WTC11 (cell line): ENCODE data around the gene EIF2AK2. TPM values are rescaled to one million over a fixed set of nuclear protein-coding genes. Genes with fewer than 3 reads are reported as not detected.

Experiments
- ATAC-seq: fragments of 200-7000 bp; cut with Tn5 transposase; 2 replicates; pipeline ENCODE4 v1.10.0; 2021; ENCODE audit warnings: mild to moderate bottlenecking, moderate library complexity
- CTCF ChIA-PET: fragments of 300-600 bp; sonication (Branson Sonifier 250); formaldehyde crosslinking; loops from one replicate; lab custom pipeline; 2021; ENCODE audit warnings: antibody characterized with exemption; lab: Charles Lee
- POLR2A ChIA-PET: fragments of 350-600 bp; sonication (Branson Sonifier 250); formaldehyde crosslinking; loops from one replicate; lab custom pipeline; 2021; ENCODE audit warnings: antibody characterized with exemption; lab: Charles Lee
- DNase-seq: peaks from one replicate; pipeline ENCODE4 v3.0.0; 2021; ENCODE audit warnings: low spot score
- H3K27ac Mint-ChIP-seq: 2 replicates; pipeline ENCODE4 v1.8.0; 2021; ENCODE audit warnings: mixed read lengths
- H3K27me3 Mint-ChIP-seq: 2 replicates; pipeline ENCODE4 v1.8.0; 2021; ENCODE audit warnings: low read depth, mild to moderate bottlenecking, moderate library complexity, mixed read lengths
- H3K36me3 Mint-ChIP-seq: 2 replicates; pipeline ENCODE4 v1.8.0; 2021; ENCODE audit warnings: mixed read lengths
- H3K4me1 Mint-ChIP-seq: 2 replicates; pipeline ENCODE4 v1.8.0; 2022; ENCODE audit warnings: mixed read lengths
- H3K4me3 Mint-ChIP-seq: 2 replicates; pipeline ENCODE4 v1.8.0; 2021; ENCODE audit warnings: mild to moderate bottlenecking, moderate library complexity, mixed read lengths
- H3K9me3 Mint-ChIP-seq: 2 replicates; pipeline ENCODE4 v1.8.0; 2021; ENCODE audit warnings: mixed read lengths
- ATF6 ChIP-seq: sonication (generic); formaldehyde crosslinking; IDR thresholded peaks from 2 replicates; pipeline ENCODE4 v1.8.1; 2023; ENCODE audit warnings: mild to moderate bottlenecking, missing genetic modification reagents
- CREM ChIP-seq: sonication (generic); formaldehyde crosslinking; IDR thresholded peaks from 2 replicates; pipeline ENCODE4 v1.8.1; 2022; ENCODE audit warnings: mild to moderate bottlenecking, missing genetic modification reagents, moderate library complexity
- E2F1 ChIP-seq: sonication (generic); formaldehyde crosslinking; IDR thresholded peaks from 2 replicates; pipeline ENCODE4 v1.8.0; 2022; ENCODE audit warnings: mild to moderate bottlenecking, missing genetic modification reagents
- ELF4 ChIP-seq: sonication (generic); formaldehyde crosslinking; IDR thresholded peaks from 2 replicates; pipeline ENCODE4 v1.8.1; 2022; ENCODE audit warnings: low read depth, mild to moderate bottlenecking, moderate library complexity, missing genetic modification reagents
- EMX1 ChIP-seq: fragments of 250-450 bp; sonication (Bioruptor Pico); IDR thresholded peaks from 2 replicates; pipeline ENCODE4 v1.8.0; 2021; ENCODE audit warnings: mild to moderate bottlenecking
- ESRRA ChIP-seq: sonication (generic); formaldehyde crosslinking; IDR thresholded peaks from 2 replicates; pipeline ENCODE4 v1.8.1; 2022; ENCODE audit warnings: mild to moderate bottlenecking, missing genetic modification reagents, borderline replicate concordance
- FOXJ3 ChIP-seq: sonication (generic); formaldehyde crosslinking; IDR thresholded peaks from 2 replicates; pipeline ENCODE4 v1.9.0; 2021; ENCODE audit warnings: missing genetic modification reagents, mild to moderate bottlenecking, borderline replicate concordance
- FOXP1 ChIP-seq: sonication (generic); formaldehyde crosslinking; IDR thresholded peaks from 2 replicates; pipeline ENCODE4 v1.8.0; 2022; ENCODE audit warnings: missing genetic modification reagents, mild to moderate bottlenecking, moderate library complexity, borderline replicate concordance
- GRHL2 ChIP-seq: fragments of 250-450 bp; sonication (Bioruptor Pico); IDR thresholded peaks from 2 replicates; pipeline ENCODE4 v1.8.0; 2022; ENCODE audit warnings: mild to moderate bottlenecking, moderate library complexity; ENCODE audit not compliant: insufficient replicate concordance, severe bottlenecking
- HMGXB4 ChIP-seq: sonication (generic); formaldehyde crosslinking; IDR thresholded peaks from 2 replicates; pipeline ENCODE4 v1.8.1; 2023; ENCODE audit warnings: mild to moderate bottlenecking, moderate library complexity, missing genetic modification reagents
- MLX ChIP-seq: sonication (generic); formaldehyde crosslinking; IDR thresholded peaks from 2 replicates; pipeline ENCODE4 v1.8.1; 2023; ENCODE audit warnings: mild to moderate bottlenecking, missing genetic modification reagents, moderate library complexity
- NFATC4 ChIP-seq: fragments of 250-450 bp; sonication (Bioruptor Pico); IDR thresholded peaks from 2 replicates; pipeline ENCODE4 v1.9.0; 2021; ENCODE audit warnings: mild to moderate bottlenecking
- NFYB ChIP-seq: sonication (generic); formaldehyde crosslinking; conservative IDR thresholded peaks from 2 replicates; pipeline ENCODE4 v1.8.0; 2022; ENCODE audit warnings: low read depth, missing genetic modification reagents
- NR1H2 ChIP-seq: sonication (generic); formaldehyde crosslinking; IDR thresholded peaks from 2 replicates; pipeline ENCODE4 v1.9.0; 2021; ENCODE audit warnings: mild to moderate bottlenecking, moderate library complexity, missing genetic modification reagents
- NR3C1 ChIP-seq: sonication (generic); formaldehyde crosslinking; conservative IDR thresholded peaks from 2 replicates; pipeline ENCODE4 v1.8.1; 2023; ENCODE audit warnings: low read depth, mild to moderate bottlenecking, missing genetic modification reagents
- OVOL2 ChIP-seq: fragments of 250-450 bp; sonication (Bioruptor Pico); IDR thresholded peaks from 2 replicates; pipeline ENCODE4 v1.9.0; 2021; ENCODE audit warnings: mild to moderate bottlenecking, borderline replicate concordance
- RELA ChIP-seq: sonication (generic); formaldehyde crosslinking; IDR thresholded peaks from 2 replicates; pipeline ENCODE4 v1.8.1; 2022; ENCODE audit warnings: missing genetic modification reagents, mild to moderate bottlenecking, borderline replicate concordance
- RORB ChIP-seq: fragments of 250-450 bp; sonication (Bioruptor Pico); IDR thresholded peaks from 2 replicates; pipeline ENCODE4 v1.9.0; 2021; ENCODE audit warnings: mild to moderate bottlenecking
- SOX15 ChIP-seq: fragments of 250-450 bp; sonication (Bioruptor Pico); IDR thresholded peaks from 2 replicates; pipeline ENCODE4 v1.9.0; 2021; ENCODE audit warnings: mild to moderate bottlenecking
- TP53 ChIP-seq: sonication (generic); formaldehyde crosslinking; IDR thresholded peaks from 2 replicates; pipeline ENCODE4 v1.8.1; 2023; ENCODE audit warnings: mild to moderate bottlenecking, missing genetic modification reagents
- ZBTB21 ChIP-seq: sonication (generic); formaldehyde crosslinking; IDR thresholded peaks from 2 replicates; pipeline ENCODE4 v1.8.1; 2023; ENCODE audit warnings: mild to moderate bottlenecking, missing genetic modification reagents, borderline replicate concordance
- ZNF281 ChIP-seq: sonication (generic); formaldehyde crosslinking; IDR thresholded peaks from 2 replicates; pipeline ENCODE4 v1.8.0; 2023; ENCODE audit warnings: mild to moderate bottlenecking, missing genetic modification reagents
- ZNF425 ChIP-seq: fragments of 250-450 bp; sonication (Bioruptor Pico); conservative IDR thresholded peaks from 2 replicates; pipeline ENCODE4 v1.9.0; 2021; ENCODE audit warnings: mild to moderate bottlenecking
- ZNF671 ChIP-seq: fragments of 250-450 bp; sonication (Bioruptor Pico); IDR thresholded peaks from 2 replicates; pipeline ENCODE4 v1.8.0; 2021; ENCODE audit warnings: mild to moderate bottlenecking
- total RNA-seq: library from RNA; stranded (reverse); gene quantifications from 3 replicates; pipeline ENCODE4 v1.2.3, GENCODE V29; 2021

EIF2AK2 gene
- total RNA-seq, 1 experiment from 2014 or later = 34.2 TPM

- Mint-ChIP-seq H3K4me3 (no peak overlapping the region), H3K27ac (no peak overlapping the region), H3K4me1 (no peaks in the 10 kb centered on the region), H3K27me3 (no peaks in the 10 kb centered on the region), H3K36me3 (peaks cover 8% of the 10 kb centered on the region), H3K9me3 (no peaks in the 10 kb centered on the region)
- TF ChIP-seq RELA (no peak), ZBTB21 (CRISPR knock-in tag) (no peak), NR3C1 (CRISPR knock-in tag) (no peak), RORB (no peak), FOXJ3 (CRISPR knock-in tag) (no peak), ELF4 (CRISPR knock-in tag) (no peak), ESRRA (no peak), CREM (no peak), TP53 (CRISPR knock-in tag) (no peak), SOX15 (no peak), OVOL2 (CRISPR knock-in tag) (no peak), NFYB (no peak), E2F1 (CRISPR knock-in tag) (no peak), NR1H2 (CRISPR knock-in tag) (no peak), MLX (CRISPR knock-in tag) (no peak), GRHL2 (CRISPR knock-in tag) (no peak), ZNF425 (CRISPR knock-in tag) (no peak), HMGXB4 (CRISPR knock-in tag) (no peak), NFATC4 (no peak)
- POLR2A ChIA-PET = interaction anchor here (0.5 kb wide), 1 partner anchor 59 kb away, joined by 3 read pairs; no protein-coding TSS in a partner anchor
- DNase-seq (no peak), ATAC-seq (no peak)
- CTCF ChIA-PET = no interaction called here
Measured at GRCh38 chr2:37061013-37061711, 95.6 kb downstream of the EIF2AK2 start.

GRCh38 chr2:37060446-37060845, 96.3 kb downstream of the EIF2AK2 start:
- no peaks in the 10 kb centered on the region for H3K9me3 Mint-ChIP-seq
- CTCF ChIA-PET = no interaction called here

More at GRCh38 chr2:37060446-37060845, 96.3 kb downstream of the EIF2AK2 start:
- ATAC-seq = no peak
- Mint-ChIP-seq H3K27me3 (no peaks in the 10 kb centered on the region), H3K4me1 (no peaks in the 10 kb centered on the region), H3K4me3 (no peak overlapping the region), H3K27ac (no peak overlapping the region), H3K36me3 (peaks cover 11% of the 10 kb centered on the region)
- no peak for TF ChIP-seq ATF6
- TF ChIP-seq ZNF671 (CRISPR knock-in tag) = no peak
- TF ChIP-seq EMX1 (CRISPR knock-in tag) = no peak
- no peak for TF ChIP-seq ZNF281 (CRISPR knock-in tag)
- TF ChIP-seq FOXP1 (CRISPR knock-in tag) = no peak
- DNase-seq = no peak
- POLR2A ChIA-PET = no interaction called here
